ENCODE results near the gene ADGRG3.

DNA sequence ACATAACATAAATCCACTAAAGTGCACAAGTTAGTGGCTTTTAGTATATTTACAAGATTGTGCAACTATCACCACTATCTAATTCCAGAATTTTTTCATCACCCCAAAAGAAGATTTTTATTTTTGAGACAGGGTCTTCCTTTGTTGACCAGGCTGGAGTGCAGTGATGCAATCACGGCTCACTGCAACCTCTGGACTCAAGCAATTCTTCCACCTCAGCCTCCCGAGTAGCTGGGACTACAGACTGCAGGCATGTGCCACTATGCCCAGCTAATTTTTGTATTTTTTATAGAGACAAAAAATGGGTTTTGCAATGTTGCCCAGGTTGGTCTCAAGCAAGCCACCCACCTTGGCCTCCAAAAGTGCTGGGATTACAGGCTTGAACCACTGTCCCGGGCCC is 41.6 kb downstream of the ADGRG3 start:
- TF ChIP-seq, protein P1, sequence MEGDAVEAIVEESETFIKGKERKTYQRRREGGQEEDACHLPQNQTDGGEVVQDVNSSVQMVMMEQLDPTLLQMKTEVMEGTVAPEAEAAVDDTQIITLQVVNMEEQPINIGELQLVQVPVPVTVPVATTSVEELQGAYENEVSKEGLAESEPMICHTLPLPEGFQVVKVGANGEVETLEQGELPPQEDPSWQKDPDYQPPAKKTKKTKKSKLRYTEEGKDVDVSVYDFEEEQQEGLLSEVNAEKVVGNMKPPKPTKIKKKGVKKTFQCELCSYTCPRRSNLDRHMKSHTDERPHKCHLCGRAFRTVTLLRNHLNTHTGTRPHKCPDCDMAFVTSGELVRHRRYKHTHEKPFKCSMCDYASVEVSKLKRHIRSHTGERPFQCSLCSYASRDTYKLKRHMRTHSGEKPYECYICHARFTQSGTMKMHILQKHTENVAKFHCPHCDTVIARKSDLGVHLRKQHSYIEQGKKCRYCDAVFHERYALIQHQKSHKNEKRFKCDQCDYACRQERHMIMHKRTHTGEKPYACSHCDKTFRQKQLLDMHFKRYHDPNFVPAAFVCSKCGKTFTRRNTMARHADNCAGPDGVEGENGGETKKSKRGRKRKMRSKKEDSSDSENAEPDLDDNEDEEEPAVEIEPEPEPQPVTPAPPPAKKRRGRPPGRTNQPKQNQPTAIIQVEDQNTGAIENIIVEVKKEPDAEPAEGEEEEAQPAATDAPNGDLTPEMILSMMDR (IDR thresholded peaks at IDR 0.05), result no peak
- no peak for TF ChIP-seq ZFX (IDR thresholded peaks at IDR 0.05; ENCODE audit: borderline replicate concordance)
